Skeletal muscle satellite cell (primary cell): ENCODE results near the gene BEAN1.
A peak's percentile ranks its signal among the peaks of the same experiment; 100 is the strongest.

Experiments
- H3K27me3 ChIP-seq: 2 replicates; pipeline ENCODE4 v1.7.0; 2013; ENCODE audit warnings: low read length; ENCODE audit not compliant: control insufficient read depth, insufficient read depth
- H3K36me3 ChIP-seq: 2 replicates; pipeline ENCODE4 v1.7.0; 2013; ENCODE audit warnings: mild to moderate bottlenecking, control low read depth, low read length; ENCODE audit not compliant: insufficient read depth
- H3K4me1 ChIP-seq: 2 replicates; pipeline ENCODE4 v1.7.0; 2013; ENCODE audit warnings: low read length; ENCODE audit not compliant: control insufficient read depth, insufficient read depth
- H3K4me2 ChIP-seq: 2 replicates; pipeline ENCODE4 v1.7.0; 2013; ENCODE audit warnings: mild to moderate bottlenecking, low read length
- H3K4me3 ChIP-seq: 2 replicates; pipeline ENCODE4 v1.7.0; 2013; ENCODE audit warnings: low read length
- H3K9ac ChIP-seq: 2 replicates; pipeline ENCODE4 v1.7.0; 2013; ENCODE audit warnings: mild to moderate bottlenecking, low read depth, low read length, moderate library complexity
- H3K9me3 ChIP-seq: replicated peaks from 2 replicates; pipeline ENCODE4 v1.7.0; 2013; ENCODE audit warnings: mild to moderate bottlenecking, control low read depth, low read length

Gene BEAN1

DNA sequence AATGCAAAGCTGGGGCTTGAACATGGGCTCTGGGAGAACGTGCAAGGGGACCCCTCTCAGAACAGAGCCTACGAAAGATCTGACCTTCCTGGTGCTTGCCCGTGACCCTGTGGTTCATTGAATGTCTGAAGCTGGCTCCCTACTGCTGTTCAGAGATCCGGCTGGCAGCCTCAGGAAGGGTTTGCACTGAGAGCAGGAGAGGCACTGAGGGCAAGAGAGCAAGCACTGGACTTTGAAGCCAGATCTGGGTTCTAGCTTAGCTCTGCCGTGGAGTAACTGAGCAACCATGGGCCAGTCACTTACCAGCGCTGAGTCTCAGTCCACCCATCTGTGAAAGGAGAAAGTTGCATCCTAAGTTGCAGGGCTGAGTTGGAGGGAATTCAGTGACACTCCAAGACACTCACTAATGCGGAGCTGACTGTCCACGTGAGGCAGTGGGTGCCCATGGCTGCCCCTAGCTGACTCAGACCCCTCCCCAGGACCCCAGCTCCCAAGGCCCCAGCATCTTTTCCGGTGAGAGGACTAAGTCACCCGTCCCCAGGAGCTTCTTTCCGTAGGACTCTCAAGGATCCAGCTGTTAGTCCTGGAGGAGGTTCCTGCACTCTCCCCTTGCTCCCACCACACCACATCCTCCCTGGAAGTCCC lies 41.3 kb downstream of the BEAN1 start:
- no peak overlapping the region for H3K4me2 ChIP-seq
- no peak overlapping the region for H3K4me3 ChIP-seq
- H3K9me3 ChIP-seq: no peaks in the 10 kb centered on the region
- H3K27me3 ChIP-seq: peaks cover 46% of the 10 kb centered on the region
- no peaks in the 10 kb centered on the region for H3K4me1 ChIP-seq
- no peak overlapping the region for H3K9ac ChIP-seq
- H3K36me3 ChIP-seq: no peaks in the 10 kb centered on the region

GRCh38 chr16:66469291-66469946 lies 42.3 kb downstream of the BEAN1 start:
- H3K36me3 ChIP-seq: no peaks in the 10 kb centered on the region
- H3K4me2 ChIP-seq: no peak overlapping the region
- peaks cover 37% of the 10 kb centered on the region for H3K27me3 ChIP-seq
- H3K9ac ChIP-seq: no peak overlapping the region
- no peaks in the 10 kb centered on the region for H3K9me3 ChIP-seq
- H3K4me3 ChIP-seq: no peak overlapping the region
- no peaks in the 10 kb centered on the region for H3K4me1 ChIP-seq

DNA sequence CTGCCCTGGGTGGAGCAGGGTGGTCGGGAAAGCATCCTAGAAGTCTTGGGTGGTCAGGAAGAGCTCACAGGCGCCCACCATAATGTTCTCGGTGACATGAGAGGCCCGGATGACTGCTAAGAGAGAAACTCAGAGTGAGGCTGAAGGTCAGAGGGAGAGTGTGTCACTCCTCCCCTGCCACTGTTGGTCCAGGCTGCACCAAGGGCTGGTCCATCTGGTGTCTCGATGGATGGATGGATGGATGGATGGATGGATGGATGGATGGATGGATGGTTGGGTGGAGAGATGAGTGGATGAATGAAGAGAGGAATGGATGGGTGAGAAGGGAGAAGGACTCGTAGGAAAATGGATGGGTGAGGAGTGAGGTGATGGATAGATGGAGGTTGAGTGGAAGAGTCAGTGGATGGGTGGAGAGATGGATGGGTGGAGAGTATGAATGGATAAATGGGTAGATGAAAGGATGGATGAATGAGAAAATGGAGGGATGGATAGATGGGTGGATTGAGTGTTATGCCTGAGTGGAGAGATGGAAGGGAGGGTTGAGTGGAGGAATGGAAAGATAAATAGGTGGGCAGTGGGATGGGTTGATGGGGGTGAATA lies 43.0 kb downstream of the BEAN1 start:
- Histone ChIP-seq H3K4me3 (no peak overlapping the region), H3K36me3 (no peaks in the 10 kb centered on the region), H3K27me3 (peaks cover 35% of the 10 kb centered on the region), H3K9ac (no peak overlapping the region), H3K4me1 (no peaks in the 10 kb centered on the region), H3K9me3 (no peaks in the 10 kb centered on the region), H3K4me2 (no peak overlapping the region)

- no peaks in the 10 kb centered on the region for H3K36me3 ChIP-seq
- H3K9ac ChIP-seq: no peak overlapping the region
- H3K4me2 ChIP-seq: no peak overlapping the region
- no peaks in the 10 kb centered on the region for H3K4me1 ChIP-seq
- no peak overlapping the region for H3K4me3 ChIP-seq
- H3K27me3 ChIP-seq: peaks cover 35% of the 10 kb centered on the region
- no peaks in the 10 kb centered on the region for H3K9me3 ChIP-seq
Observed at GRCh38 chr16:66470556-66470955, 43.5 kb downstream of the BEAN1 start.

GRCh38 chr16:66471264-66471663 lies 44.2 kb downstream of the BEAN1 start:
- H3K4me1 ChIP-seq: no peaks in the 10 kb centered on the region
- no peaks in the 10 kb centered on the region for H3K9me3 ChIP-seq
- no peaks in the 10 kb centered on the region for H3K36me3 ChIP-seq
- no peak overlapping the region for H3K9ac ChIP-seq
- H3K27me3 ChIP-seq: peaks cover 32% of the 10 kb centered on the region
- H3K4me2 ChIP-seq: no peak overlapping the region
- no peak overlapping the region for H3K4me3 ChIP-seq

GRCh38 chr16:66471716-66472393 lies 44.8 kb downstream of the BEAN1 start:
- Histone ChIP-seq H3K4me1 (no peaks in the 10 kb centered on the region), H3K4me3 (no peak overlapping the region), H3K9ac (no peak overlapping the region), H3K9me3 (no peaks in the 10 kb centered on the region), H3K4me2 (no peak overlapping the region), H3K36me3 (no peaks in the 10 kb centered on the region), H3K27me3 (peaks cover 30% of the 10 kb centered on the region)

DNA sequence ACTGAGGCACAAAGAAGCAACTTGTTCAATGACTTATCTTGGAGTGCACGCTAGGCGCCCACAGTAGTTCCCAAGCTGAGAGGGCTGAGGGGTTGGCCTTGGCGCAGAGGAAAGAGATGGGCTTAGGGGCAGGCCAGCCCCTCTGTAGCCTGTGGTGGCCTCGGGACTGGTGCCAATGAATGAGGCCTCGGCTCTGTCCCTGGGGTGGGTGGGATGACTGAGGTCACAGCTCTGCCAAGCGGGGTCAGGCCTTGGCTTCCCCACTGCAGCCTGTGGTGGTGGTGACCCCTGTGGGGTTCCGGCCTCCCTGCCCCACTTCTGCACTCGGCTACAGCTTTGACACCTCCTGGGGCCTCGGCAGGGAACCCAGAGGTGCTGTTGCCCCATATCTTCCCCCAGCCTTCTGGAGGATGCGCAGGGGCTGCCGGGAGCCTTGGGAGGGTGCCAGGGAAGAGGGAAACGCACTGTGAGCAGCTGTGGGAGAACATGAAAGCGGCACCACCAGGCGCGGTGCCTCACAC lies 46.0 kb downstream of the BEAN1 start:
- H3K36me3 ChIP-seq: no peaks in the 10 kb centered on the region
- no peaks in the 10 kb centered on the region for H3K4me1 ChIP-seq
- H3K27me3 ChIP-seq: peaks cover 19% of the 10 kb centered on the region
- no peak overlapping the region for H3K4me2 ChIP-seq
- no peaks in the 10 kb centered on the region for H3K9me3 ChIP-seq
- no peak overlapping the region for H3K9ac ChIP-seq
- no peak overlapping the region for H3K4me3 ChIP-seq

DNA sequence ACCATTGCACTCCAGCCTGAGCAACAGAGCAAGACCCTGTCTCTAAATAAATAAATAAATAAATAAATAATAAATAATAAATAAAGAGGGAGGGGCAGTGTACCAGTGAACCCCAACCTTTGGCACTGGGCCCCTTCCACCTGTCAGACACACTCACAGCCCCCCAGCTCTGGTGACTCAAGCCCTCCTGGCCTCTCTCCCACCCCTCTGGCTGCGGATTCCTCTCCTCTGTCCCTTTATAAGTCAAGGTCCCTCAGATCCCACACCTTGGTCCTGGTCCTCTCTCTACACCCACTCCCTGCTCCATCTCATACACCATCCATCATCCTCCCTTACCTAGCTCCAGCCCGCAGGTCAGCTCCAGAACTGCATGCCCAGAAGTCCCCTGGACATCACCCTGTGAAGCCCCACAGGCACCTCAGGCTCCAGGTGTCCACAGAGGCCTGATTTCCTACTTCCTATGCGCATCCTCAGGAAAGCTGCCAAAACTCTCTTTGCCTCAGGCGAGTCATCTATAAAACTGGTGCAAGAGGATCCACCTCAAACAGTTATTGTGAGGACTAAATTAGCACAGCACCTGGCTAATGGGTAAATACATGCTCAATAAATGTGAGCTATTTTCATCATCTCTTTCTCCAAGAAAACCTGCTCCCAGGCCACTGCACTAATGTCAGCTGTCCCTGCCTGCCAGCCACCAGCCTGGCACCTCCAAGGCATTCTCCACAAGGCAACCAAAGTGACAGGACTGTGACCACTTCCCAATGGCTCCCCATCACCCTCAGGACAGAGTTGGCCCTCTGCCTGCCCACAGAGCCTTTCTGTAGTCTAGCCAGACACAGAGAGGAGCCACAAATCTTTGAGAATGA lies 46.8 kb downstream of the BEAN1 start:
- Histone ChIP-seq H3K9ac (no peak overlapping the region), H3K4me3 (no peak overlapping the region), H3K4me2 (no peak overlapping the region), H3K9me3 (no peaks in the 10 kb centered on the region), H3K36me3 (no peaks in the 10 kb centered on the region), H3K4me1 (peaks cover 2% of the 10 kb centered on the region), H3K27me3 (peaks cover 11% of the 10 kb centered on the region)

- H3K36me3 ChIP-seq: no peaks in the 10 kb centered on the region
- H3K9ac ChIP-seq: no peak overlapping the region
- peaks cover 5% of the 10 kb centered on the region for H3K4me1 ChIP-seq
- no peaks in the 10 kb centered on the region for H3K9me3 ChIP-seq
- peak overlapping the region; percentile 1 for H3K4me2 ChIP-seq
- H3K27me3 ChIP-seq: peaks cover 8% of the 10 kb centered on the region
- H3K4me3 ChIP-seq: no peak overlapping the region
Observed at GRCh38 chr16:66474750-66475199, 47.7 kb downstream of the BEAN1 start.

- Histone ChIP-seq H3K9me3 (no peaks in the 10 kb centered on the region), H3K36me3 (no peaks in the 10 kb centered on the region), H3K4me1 (peaks cover 5% of the 10 kb centered on the region), H3K27me3 (peaks cover 8% of the 10 kb centered on the region), H3K4me2 (no peak overlapping the region), H3K9ac (no peak overlapping the region), H3K4me3 (no peak overlapping the region)
Observed at GRCh38 chr16:66475232-66475631, 48.1 kb downstream of the BEAN1 start.
